GM06990 (cell line): ENCODE measurements around the gene DAPP1.

ENCODE experiments used
- DNase-seq: peaks from one replicate; pipeline ENCODE4 v3.0.0-alpha.2; 2011; ENCODE audit not compliant: insufficient read length; ENCODE audit errors: extremely low read depth
- H3K27me3 ChIP-seq: replicated peaks from 2 replicates; pipeline ENCODE4 v1.6.0; 2011; ENCODE audit warnings: low read length; ENCODE audit not compliant: control insufficient read depth, insufficient read depth
- H3K36me3 ChIP-seq: 2 replicates; pipeline ENCODE4 v1.5.1; 2011; ENCODE audit warnings: low read length; ENCODE audit not compliant: control insufficient read depth, insufficient read depth
- H3K4me3 ChIP-seq: replicated peaks from 2 replicates; pipeline ENCODE4 v1.5.1; 2011; ENCODE audit warnings: low read depth, mild to moderate bottlenecking, control low read depth, low read length
- CTCF ChIP-seq: IDR thresholded peaks from 2 replicates; pipeline ENCODE4 v1.5.1; 2011; ENCODE audit warnings: low read length, control low read depth, mild to moderate bottlenecking, inconsistent platforms; ENCODE audit not compliant: insufficient read depth, poor library complexity, severe bottlenecking

The DAPP1 gene

GRCh38 chr4:99861120-99861905, 44.7 kb downstream of the DAPP1 start:
- no peak overlapping the region for H3K4me3 ChIP-seq
- H3K36me3 ChIP-seq, result peaks cover 2% of the 10 kb centered on the region
- no peaks in the 10 kb centered on the region for H3K27me3 ChIP-seq
- TF ChIP-seq CTCF, result no peak
- DNase-seq, result no peak

DNA sequence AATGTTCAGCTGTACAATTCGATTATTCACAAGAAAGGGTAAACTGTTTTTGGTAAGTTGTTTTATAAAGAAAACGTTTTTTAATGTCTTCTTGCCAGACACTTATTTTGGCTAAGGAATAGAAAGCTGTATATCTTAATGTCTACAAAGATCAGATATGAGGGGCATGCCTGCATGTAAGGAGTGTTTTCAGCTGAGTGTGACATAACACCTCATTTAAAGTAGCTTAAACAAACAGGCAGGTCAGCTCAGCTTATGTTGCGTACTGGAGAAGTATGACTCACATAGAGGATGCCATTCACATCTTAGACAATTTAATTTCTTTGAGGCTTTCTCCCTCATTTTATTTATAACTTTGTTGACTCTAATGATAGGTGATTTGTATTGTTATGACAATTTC, 47.2 kb downstream of the DAPP1 start:
- TF ChIP-seq CTCF, result no peak
- no peak overlapping the region for H3K4me3 ChIP-seq
- no peak for DNase-seq
- no peaks in the 10 kb centered on the region for H3K27me3 ChIP-seq
- peaks cover 4% of the 10 kb centered on the region for H3K36me3 ChIP-seq

DNA sequence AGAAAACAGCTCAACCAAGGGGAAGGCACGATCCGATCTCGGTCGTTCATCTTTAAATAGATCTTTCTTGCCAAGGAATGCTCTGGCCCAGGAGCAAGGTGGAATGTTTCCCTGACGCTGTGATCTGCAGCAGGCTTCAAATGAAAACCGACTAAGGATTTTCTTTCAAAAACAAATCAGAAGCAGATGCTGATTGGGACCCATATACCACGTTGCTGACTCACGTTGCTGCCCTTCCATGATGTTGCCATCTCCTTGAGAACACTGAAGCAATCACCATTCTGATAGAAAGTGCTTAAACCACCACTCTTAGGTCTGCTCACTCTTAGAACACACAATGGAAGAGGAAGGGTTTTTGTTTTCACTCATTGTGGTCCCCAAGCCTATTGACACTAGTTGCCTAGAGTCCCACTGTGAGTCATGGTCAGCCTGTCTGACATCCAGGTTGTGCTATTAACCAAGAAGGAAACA, 51.5 kb downstream of the DAPP1 start:
- H3K27me3 ChIP-seq, result no peaks in the 10 kb centered on the region
- H3K36me3 ChIP-seq, result peaks cover 6% of the 10 kb centered on the region
- TF ChIP-seq CTCF, result no peak
- H3K4me3 ChIP-seq, result no peak overlapping the region
- no peak for DNase-seq

DNA sequence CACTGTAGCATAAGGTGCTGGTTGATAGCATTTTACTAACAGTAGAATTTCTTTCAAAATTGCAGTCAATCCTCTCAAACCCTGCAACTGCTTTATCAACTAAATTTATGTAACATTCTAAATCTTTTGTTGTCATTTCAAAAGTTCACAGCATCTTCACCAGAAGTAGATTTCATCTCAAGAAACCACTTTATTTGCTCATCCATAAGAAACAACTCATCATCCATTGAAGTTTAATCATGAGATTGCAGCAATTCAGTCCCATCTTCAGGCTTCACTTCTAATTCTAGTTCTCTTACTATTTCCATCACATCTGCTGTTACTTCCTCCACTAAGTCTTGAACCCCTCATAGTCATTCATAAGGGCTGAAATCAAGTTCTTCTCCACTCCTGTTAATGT, 55.9 kb downstream of the DAPP1 start:
- TF ChIP-seq CTCF, result no peak
- Histone ChIP-seq H3K4me3 (no peak overlapping the region), H3K27me3 (no peaks in the 10 kb centered on the region), H3K36me3 (peaks cover 5% of the 10 kb centered on the region)
- no peak for DNase-seq

- TF ChIP-seq CTCF, result no peak
Observed at GRCh38 chr4:99875071-99875470, 58.4 kb downstream of the DAPP1 start.

More at GRCh38 chr4:99875071-99875470, 58.4 kb downstream of the DAPP1 start:
- DNase-seq, result no peak
- Histone ChIP-seq H3K36me3 (peaks cover 2% of the 10 kb centered on the region), H3K4me3 (no peak overlapping the region), H3K27me3 (no peaks in the 10 kb centered on the region)
